ENCODE measurements around the gene GNAT1.

GNAT1 gene

DNA sequence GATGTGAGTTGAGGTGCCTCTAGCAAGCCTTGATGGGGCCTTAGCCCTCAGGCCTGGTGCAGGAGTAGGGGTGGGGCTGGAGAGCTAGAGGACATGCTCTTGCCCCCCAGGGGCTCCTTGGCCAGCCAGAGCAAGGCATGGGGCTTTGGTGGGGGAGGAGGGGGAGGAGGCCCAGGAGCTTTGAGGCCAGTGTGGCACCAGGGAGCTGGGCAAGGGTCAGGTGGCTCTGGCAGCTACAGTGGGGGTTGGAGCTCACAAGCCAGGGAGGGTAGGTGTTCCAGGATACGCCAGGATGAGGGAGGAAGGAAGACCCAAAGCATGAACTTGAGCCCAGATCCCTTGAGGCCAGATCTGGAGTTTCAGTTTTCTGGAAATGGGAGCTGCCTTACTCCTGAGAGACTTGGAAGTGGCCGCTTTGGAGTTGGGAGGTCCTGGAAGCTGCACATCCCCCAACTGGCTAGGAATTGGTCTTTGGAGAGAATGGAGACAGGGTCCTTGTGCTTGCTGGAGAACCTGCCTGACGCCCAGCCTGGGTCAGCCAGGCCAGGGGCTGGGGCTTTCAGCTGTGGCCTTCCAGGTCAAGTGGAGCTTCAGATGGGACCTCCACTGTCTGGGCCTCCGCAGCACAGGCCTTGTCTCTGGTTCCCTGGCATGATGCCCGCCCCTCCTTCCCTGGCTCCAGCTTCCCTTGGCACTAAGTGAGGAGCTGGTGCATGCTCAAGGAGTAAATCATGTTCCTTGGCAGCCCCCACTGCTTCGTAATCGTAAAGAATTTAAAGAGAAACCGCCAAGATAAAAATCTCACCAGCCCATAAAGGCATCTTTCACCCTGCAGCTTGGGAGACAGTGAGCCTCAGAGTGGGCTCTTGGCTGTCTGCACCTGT lies 27.6 kb upstream of the GNAT1 start:
- no peak for DNase-seq (ENCODE audit: low spot score)

DNA sequence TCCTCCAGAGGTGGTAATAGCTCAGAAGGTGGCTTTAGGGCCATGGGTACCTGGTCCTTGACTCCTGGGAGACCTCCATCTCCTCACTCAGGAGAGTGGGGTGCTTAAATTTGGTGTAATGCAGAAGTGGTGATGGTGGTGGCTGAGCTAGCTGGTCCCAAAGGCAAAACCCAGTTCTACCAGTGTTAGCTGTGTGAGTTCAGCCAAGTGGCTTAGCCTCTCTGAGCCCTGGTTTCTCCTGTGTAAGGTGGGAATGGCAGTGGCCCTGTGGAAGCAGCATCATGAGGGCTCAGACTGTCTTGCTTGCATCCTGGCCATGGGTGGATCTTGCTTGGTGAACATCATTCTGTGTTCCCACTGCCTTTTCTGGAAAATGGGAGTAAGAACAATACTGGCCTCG lies 26.9 kb upstream of the GNAT1 start:
- no peak for DNase-seq (ENCODE audit: low spot score)

DNA sequence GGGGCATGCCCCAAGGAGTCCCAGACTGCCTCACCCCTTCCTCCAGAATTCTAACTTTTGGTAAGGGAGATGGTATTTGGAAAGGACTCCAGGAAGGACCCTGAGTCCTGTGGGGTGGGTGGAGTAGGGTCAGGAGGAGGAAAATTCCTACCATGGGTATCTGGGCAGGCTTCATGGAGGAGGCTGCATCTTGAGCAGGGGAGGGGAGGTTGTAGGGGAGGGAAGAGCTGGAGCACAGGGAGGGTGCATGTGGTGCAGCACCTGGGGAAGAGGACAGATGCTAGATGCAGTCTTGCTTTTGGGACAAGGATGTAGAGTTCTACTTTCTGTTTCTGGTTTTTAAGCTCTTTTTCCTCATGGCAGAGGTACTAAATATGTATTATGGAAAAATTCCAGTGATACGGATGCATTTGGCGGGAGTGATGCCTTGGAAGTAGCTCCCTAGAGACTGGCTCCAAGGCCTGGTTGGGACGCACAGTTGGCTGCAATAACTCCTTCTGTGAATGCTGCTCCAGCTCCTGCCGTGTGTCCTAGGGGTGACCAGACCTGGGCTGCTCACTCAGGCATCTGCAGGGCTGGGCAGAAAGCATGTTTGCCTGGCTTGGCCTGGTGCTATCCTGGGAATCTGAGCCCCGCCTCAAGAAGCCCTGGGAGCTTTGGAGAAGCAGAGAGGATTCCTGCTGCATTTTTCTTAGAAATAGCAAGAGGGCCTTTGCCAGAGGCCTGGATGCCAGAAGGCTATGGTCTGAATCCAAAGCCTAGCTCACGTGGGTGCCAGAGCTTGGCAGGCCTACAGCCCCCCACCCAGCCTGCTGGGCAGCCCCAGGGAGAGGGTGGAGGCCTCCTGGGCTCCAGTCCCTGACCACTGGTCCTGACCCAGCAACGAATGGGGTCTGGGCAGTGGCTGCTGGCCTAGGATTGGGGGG lies 26.2 kb upstream of the GNAT1 start:
- DNase-seq (ENCODE audit: low spot score) = no peak

DNA sequence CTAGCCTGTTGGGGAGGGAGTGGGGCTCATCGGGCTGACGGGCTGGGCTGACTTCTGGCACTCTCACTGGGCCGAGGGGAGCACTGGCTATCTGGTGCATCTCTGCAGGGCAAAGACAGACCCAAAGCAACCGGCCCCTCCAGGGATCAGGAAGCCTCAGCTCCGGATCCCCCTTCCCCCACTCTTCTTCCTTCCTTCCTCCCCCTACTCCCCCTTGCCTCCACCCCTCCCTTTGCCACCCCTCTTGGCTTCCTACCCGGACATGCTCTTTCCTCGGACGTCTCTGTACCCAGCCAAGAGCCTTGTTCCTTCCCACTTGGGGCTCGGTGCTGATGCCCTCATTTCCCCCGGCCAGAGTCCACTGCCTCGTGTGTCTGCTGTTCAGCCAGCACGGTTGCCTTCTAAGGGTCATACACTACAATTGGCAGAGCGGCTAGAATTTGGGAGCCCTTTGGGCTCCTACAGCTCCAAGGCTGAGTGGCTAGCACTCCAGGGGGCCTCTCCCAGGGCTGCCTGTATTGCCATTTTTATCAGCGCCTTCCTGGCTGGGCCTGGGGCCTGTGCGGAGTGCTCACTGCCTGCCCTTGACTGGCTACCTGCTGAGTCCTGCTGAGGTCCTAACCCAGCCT lies 25.4 kb upstream of the GNAT1 start:
- no peak for DNase-seq (ENCODE audit: low spot score)

GRCh38 chr3:50166620-50167019 lies 24.8 kb upstream of the GNAT1 start:
- no peak for DNase-seq (ENCODE audit: low spot score)

GRCh38 chr3:50167069-50167840 lies 24.2 kb upstream of the GNAT1 start:
- no peak for DNase-seq (ENCODE audit: low spot score)

DNA sequence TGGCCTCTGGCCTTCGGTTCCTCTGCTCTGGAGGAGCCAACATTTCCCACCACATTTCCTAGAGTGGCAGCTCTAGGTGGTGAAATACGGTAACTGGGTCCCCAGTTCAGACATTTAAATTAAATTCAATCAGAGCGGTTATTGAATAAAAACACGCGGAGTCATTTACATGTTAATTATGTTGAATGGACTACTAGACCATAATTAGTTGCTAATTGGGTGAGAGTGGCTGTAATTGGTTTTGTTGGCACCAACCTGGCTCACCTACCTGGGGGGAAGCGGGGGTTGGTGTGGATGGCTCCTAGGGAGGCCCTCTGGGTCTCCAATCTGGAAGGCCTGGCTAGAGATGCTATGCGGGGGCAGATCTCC lies 23.6 kb upstream of the GNAT1 start:
- no peak for DNase-seq (ENCODE audit: low spot score)

DNA sequence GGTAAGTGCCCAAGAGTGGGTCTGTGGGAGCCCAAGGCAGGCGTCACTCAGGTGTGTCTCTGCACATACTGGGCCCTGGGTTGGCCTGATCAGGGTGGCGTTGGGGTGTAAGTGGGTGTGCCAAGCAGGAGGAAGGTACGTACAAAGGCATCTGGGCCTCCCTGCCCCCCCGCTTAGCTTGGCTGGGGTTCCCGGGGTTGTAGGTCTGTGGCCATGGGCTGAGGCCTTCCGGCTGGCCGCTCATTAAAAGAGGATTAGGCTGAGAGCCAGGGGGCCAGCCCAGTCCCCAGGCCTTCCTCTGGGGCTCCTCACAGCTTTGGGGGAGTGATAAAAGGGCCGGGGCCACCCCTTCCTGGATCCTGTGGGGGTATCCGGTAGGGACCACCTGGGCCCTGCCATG lies 23.0 kb upstream of the GNAT1 start:
- no peak for DNase-seq (ENCODE audit: low spot score)

GRCh38 chr3:50168791-50169190 lies 22.6 kb upstream of the GNAT1 start:
- no peak for DNase-seq (ENCODE audit: low spot score)

- no peak for DNase-seq (ENCODE audit: low spot score)
Observed at GRCh38 chr3:50169232-50169832, 22.1 kb upstream of the GNAT1 start.

GRCh38 chr3:50169858-50170257 lies 21.6 kb upstream of the GNAT1 start:
- no peak for DNase-seq (ENCODE audit: low spot score)

DNA sequence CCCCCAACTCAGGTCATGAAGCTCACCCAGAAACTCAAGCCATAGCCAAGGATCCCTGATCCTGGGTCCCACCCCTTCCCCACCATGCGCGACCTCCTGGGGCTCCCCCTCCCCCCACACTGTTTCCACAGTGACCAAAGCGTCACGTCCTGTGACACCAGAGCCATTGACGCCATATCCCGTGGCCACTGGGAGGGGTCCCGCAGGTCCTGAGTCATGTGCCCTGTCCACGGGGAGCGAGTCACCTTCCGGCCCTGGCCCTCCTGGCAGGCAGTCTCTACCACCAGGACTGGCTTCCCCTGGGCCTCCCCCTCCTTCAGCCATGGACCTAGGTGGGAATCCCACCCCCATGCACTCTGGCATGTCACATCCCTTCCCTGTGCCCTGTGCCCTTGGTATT lies 20.7 kb upstream of the GNAT1 start:
- no peak for DNase-seq (ENCODE audit: low spot score)

GRCh38 chr3:50171540-50172301 lies 19.7 kb upstream of the GNAT1 start:
- DNase-seq (ENCODE audit: low spot score) = no peak

DNA sequence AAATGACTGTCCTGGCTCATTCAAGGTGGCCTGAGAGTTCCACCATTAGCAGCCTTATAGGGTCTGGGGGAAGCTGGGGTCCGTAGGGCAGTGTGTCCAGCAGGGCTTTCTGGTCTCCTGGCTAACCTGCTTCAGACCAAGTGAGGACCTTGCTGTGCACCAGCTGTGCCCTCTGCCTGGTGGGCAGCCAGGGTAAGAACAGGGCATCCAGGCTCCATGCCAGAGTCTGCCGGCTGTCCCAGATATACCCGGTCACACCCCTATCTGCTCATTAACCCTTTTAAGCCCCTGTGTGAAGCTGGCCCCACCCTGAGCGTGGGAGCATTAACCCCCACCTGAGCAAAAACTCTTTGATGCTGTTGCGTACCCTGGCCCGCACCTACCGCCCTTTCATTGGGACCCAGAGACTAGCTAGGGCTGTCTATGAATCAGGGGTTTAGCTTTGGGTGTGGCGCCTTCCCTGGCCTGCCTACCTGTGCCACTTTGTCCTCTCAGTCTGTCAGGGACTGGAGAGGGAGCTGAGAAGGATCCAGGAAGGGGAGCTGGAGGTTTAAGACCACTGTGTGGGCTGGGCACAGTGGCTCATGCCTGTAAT lies 18.7 kb upstream of the GNAT1 start:
- no peak for DNase-seq (ENCODE audit: low spot score)

- no peak for DNase-seq (ENCODE audit: low spot score)
Observed at GRCh38 chr3:50173685-50174516, 17.5 kb upstream of the GNAT1 start.

GRCh38 chr3:50174517-50174895 lies 16.9 kb upstream of the GNAT1 start:
- DNase-seq (ENCODE audit: low spot score) = no peak

DNA sequence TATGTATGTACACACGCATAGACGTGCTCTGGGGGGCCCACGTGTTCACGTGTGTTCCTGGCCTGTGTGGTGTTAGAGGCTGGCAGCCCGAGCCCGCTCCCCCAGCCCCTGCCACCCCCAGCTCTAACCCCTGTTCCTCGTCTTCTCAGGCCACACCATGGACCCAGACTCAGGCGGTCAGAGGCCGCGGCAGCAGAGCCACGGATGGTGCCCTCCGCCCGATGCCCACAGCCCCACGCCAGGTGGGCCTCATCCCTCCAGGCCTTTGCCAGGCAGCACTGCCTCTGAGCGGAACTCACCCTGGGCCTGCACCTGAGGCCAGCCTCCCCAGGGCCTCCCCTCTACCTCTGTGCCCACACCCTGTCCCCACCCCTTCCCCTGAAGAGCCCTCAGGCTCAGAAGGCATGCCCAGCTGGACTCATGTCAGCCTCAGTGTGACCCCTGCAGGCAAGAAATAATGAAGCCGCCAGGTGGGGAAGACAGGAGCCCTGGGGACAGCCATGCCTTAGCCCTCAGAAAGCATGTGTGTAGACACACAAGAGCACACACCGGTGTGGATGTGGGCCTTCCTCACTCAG lies 16.4 kb upstream of the GNAT1 start:
- DNase-seq (ENCODE audit: low spot score) = no peak

GRCh38 chr3:50177346-50177745 lies 14.1 kb upstream of the GNAT1 start:
- DNase-seq (ENCODE audit: low spot score) = no peak

- no peak for DNase-seq (ENCODE audit: low spot score)
Observed at GRCh38 chr3:50179710-50180109, 11.7 kb upstream of the GNAT1 start.
